Body of pancreas (tissue), 4 donors: ENCODE results near the gene CDS2. TPM values are rescaled to one million over a fixed set of nuclear protein-coding genes. Genes with fewer than 3 reads are reported as not detected.

Experiments used
- ATAC-seq: fragments of 150-250 bp; one replicate; pipeline ENCODE4 v1.9.1; 2016
- DNase-seq, 4 donors: peaks; one replicate each; pipeline ENCODE4 v3.0.0-alpha.2; 2019
- H3K27ac ChIP-seq, 4 donors: fragments of 200-600 bp; sonication (generic); 1 replicate in 3 of 4; 2 replicates in 1 of 4; pipeline versions ENCODE4 v1.5.1 to v1.6.1; 2016 to 2019; ENCODE audit warnings: mild to moderate bottlenecking in 1 of 4, mixed read lengths in 1 of 4, moderate library complexity in 1 of 4
- H3K27me3 ChIP-seq, 2 donors: fragments of 200-600 bp; sonication (generic); one replicate each; pipeline ENCODE4 v1.6.0; 2016; ENCODE audit warnings: mild to moderate bottlenecking in 1 of 2
- H3K36me3 ChIP-seq, 2 donors: fragments of 200-600 bp; sonication (generic); replicated peaks in 1 of 2; 2 replicates each; pipeline ENCODE4 v1.5.1; 2016; ENCODE audit warnings: low read depth in 2 of 2; ENCODE audit not compliant: insufficient read depth in 1 of 2
- H3K4me1 ChIP-seq: fragments of 200-600 bp; sonication (generic); one replicate; pipeline ENCODE4 v1.6.0; 2016
- H3K4me3 ChIP-seq, 2 donors: fragments of 200-600 bp; sonication (generic); 1 replicate in 1 of 2; 2 replicates in 1 of 2; pipeline ENCODE4 v1.5.1; 2016 to 2019
- H3K9me3 ChIP-seq, 3 donors: fragments of 200-600 bp; sonication (generic); 1 replicate in 2 of 3; 2 replicates in 1 of 3; pipeline ENCODE4 v1.5.1; 2016
- CTCF ChIP-seq, 7 experiments: fragments of 450-650 bp in 4 of 7; fragments of 200-600 bp in 3 of 7; sonication (generic) in 3 of 7; IDR thresholded peaks; one replicate each; pipeline ENCODE4 v1.5.1; 2016 to 2019; ENCODE audit warnings: antibody characterized with exemption in 7 of 7
- POLR2A ChIP-seq, 3 donors: fragments of 450-650 bp; IDR thresholded peaks; one replicate each; pipeline ENCODE4 v1.6.1; 2016; ENCODE audit warnings: antibody characterized with exemption in 3 of 3, mild to moderate bottlenecking in 2 of 3
- WGBS, 2 donors: methylation state at CpG; one replicate each; pipeline ENCODE4 v1.1.5; 2017; 5-methylcytosine and 5-hydroxymethylcytosine counted together
- intact Hi-C: fragments of 100-400 bp; cut with DNase I; formaldehyde crosslinking; loops from one replicate; pipeline ENCODE4 v1.15.1; 2023
- total RNA-seq, 2 donors: library from RNA; depleted of rRNA; stranded (reverse); fragments of >200 nt; gene quantifications; one replicate each; pipeline ENCODE4 v1.1.0, GENCODE V29; 2016

The CDS2 gene
- total RNA-seq, 2 donors from 2014 or later = 10.2 to 13.5 TPM

GRCh38 chr20:5190444-5190843 lies 63.6 kb downstream of the CDS2 start:
- Histone ChIP-seq H3K4me3 (no peak overlapping the region), H3K4me1 (peaks cover 4% of the 10 kb centered on the region), H3K9me3 (no peaks in the 10 kb centered on the region), H3K27me3 (no peaks in the 10 kb centered on the region), H3K27ac (no peak overlapping the region), H3K36me3 (peaks cover 0 to 15% of the 10 kb centered on the region in 2 donors)
- intact Hi-C loops = loop anchor here (10.0 kb wide), 1 partner anchor 254 kb away; no protein-coding TSS in a partner anchor
- WGBS, 2 donors = 86 to 94% methylated on average over 3 of the region's 3 CpGs
- DNase-seq (no peak), ATAC-seq (no peak)
- no peak for TF ChIP-seq CTCF (IDR thresholded peaks at IDR 0.05)

- no peak overlapping the region for H3K4me3 ChIP-seq
- TF ChIP-seq POLR2A (IDR thresholded peaks at IDR 0.05) (no peak), CTCF (IDR thresholded peaks at IDR 0.05) (peak; percentile 65 to 86 (median 83))
- WGBS, 2 donors = 42 to 44% methylated on average over 8 to 9 of the region's 9 CpGs
- intact Hi-C loops = loop anchor here (10.0 kb wide), 1 partner anchor 253 kb away; no protein-coding TSS in a partner anchor
- peak; percentile 87 for ATAC-seq
- H3K36me3 ChIP-seq = peaks cover 0 to 11% of the 10 kb centered on the region in 2 donors
- peaks cover 4% of the 10 kb centered on the region for H3K4me1 ChIP-seq
- H3K9me3 ChIP-seq = no peaks in the 10 kb centered on the region
- H3K27me3 ChIP-seq = no peaks in the 10 kb centered on the region
- peak; percentile 32 to 59 (median 37) for DNase-seq
- peak overlapping the region in 2 of 4 donors; percentile 12 to 25 for H3K27ac ChIP-seq
Measured at GRCh38 chr20:5191829-5192569, 65.2 kb downstream of the CDS2 start.

GRCh38 chr20:5192570-5193431 lies 66.0 kb downstream of the CDS2 start:
- H3K27ac ChIP-seq = no peak overlapping the region
- peaks cover 0 to 11% of the 10 kb centered on the region in 2 donors for H3K36me3 ChIP-seq
- H3K9me3 ChIP-seq = no peaks in the 10 kb centered on the region
- intact Hi-C loops = loop anchor here (10.0 kb wide), 1 partner anchor 252 kb away; no protein-coding TSS in a partner anchor
- H3K4me1 ChIP-seq = peaks cover 4% of the 10 kb centered on the region
- TF ChIP-seq POLR2A (IDR thresholded peaks at IDR 0.05) (no peak), CTCF (IDR thresholded peaks at IDR 0.05) (no peak)
- ATAC-seq = no peak
- DNase-seq = no peak
- no peaks in the 10 kb centered on the region for H3K27me3 ChIP-seq
- WGBS, 2 donors = 47 to 48% methylated on average over 9 of the region's 9 CpGs
- no peak overlapping the region for H3K4me3 ChIP-seq

GRCh38 chr20:5195655-5196054 lies 68.8 kb downstream of the CDS2 start:
- DNase-seq (no peak), ATAC-seq (no peak)
- Histone ChIP-seq H3K36me3 (no peaks in the 10 kb centered on the region), H3K27ac (no peak overlapping the region), H3K9me3 (no peaks in the 10 kb centered on the region), H3K27me3 (no peaks in the 10 kb centered on the region), H3K4me3 (no peak overlapping the region), H3K4me1 (peaks cover 4% of the 10 kb centered on the region)
- no peak for TF ChIP-seq POLR2A (IDR thresholded peaks at IDR 0.05)
- no peak for TF ChIP-seq CTCF (IDR thresholded peaks at IDR 0.05)
- intact Hi-C loops = loop anchor here (10.0 kb wide), 1 partner anchor 249 kb away; no protein-coding TSS in a partner anchor
- WGBS, 2 donors = 78 to 87% methylated on average over 4 of the region's 4 CpGs
